ENCODE results near the gene DNAJB1. TPM values are rescaled to one million over a fixed set of nuclear protein-coding genes. Genes with fewer than 3 reads are reported as not detected.

The DNAJB1 gene
- total RNA-seq, 1 experiment from 2014 or later, result 79.5 TPM

- Mint-ChIP-seq H3K27me3 (ENCODE audit: insufficient read depth, unreplicated experiment) (no peaks in the 10 kb centered on the region), H3K36me3 (ENCODE audit: insufficient read depth, unreplicated experiment) (peaks cover 54% of the 10 kb centered on the region), H3K4me3 (ENCODE audit: unreplicated experiment) (no peak overlapping the region), H3K4me1 (ENCODE audit: low read depth, unreplicated experiment) (no peaks in the 10 kb centered on the region), H3K9me3 (ENCODE audit: unreplicated experiment) (no peaks in the 10 kb centered on the region), H3K27ac (ENCODE audit: unreplicated experiment) (peak overlapping the region; percentile 27)
- Histone ChIP-seq H3K36me3 (ENCODE audit: control insufficient read depth, insufficient read depth, low read length) (no peaks in the 10 kb centered on the region), H3K27me3 (replicated peaks; ENCODE audit: control insufficient read depth, insufficient read depth, low read length) (no peaks in the 10 kb centered on the region), H3K9me3 (no peaks in the 10 kb centered on the region), H3K4me1 (peaks cover 14% of the 10 kb centered on the region), H3K4me3 (ENCODE audit: low read depth, low read length) (no peak overlapping the region)
- no TSS peak for BruUV-seq (replicated peaks)
- intact Hi-C loops (cut with micrococcal nuclease; ENCODE audit: unreplicated experiment), result no loop called here
- CTCF ChIA-PET, result no interaction called here
- no peak for DNase-seq
- POLR2A ChIA-PET, result no interaction called here
- no peak for TF ChIP-seq CTCF (IDR thresholded peaks at IDR 0.05; ENCODE audit: insufficient read depth in 1 of 2, low read depth in 1 of 2, low read length in 1 of 2, severe bottlenecking in 1 of 2, unreplicated experiment in 1 of 2)
Observed at GRCh38 chr19:14540741-14541525, 22.7 kb upstream of the DNAJB1 start.

- H3K27ac Mint-ChIP-seq (ENCODE audit: unreplicated experiment), result peak overlapping the region; percentile 70
Observed at GRCh38 chr19:14536926-14537692, 18.9 kb upstream of the DNAJB1 start.

More at GRCh38 chr19:14536926-14537692, 18.9 kb upstream of the DNAJB1 start:
- intact Hi-C loops (cut with micrococcal nuclease; ENCODE audit: unreplicated experiment), result loop anchor here (1.0 to 2.0 kb wide), 2 partner anchors 8 to 14 kb away; partner anchors contain the start of gene TECR
- H3K36me3 Mint-ChIP-seq (ENCODE audit: insufficient read depth, unreplicated experiment), result peaks cover 44% of the 10 kb centered on the region
- no peaks in the 10 kb centered on the region for H3K4me1 Mint-ChIP-seq (ENCODE audit: low read depth, unreplicated experiment)
- no TSS peak for BruUV-seq (replicated peaks)
- H3K27me3 Mint-ChIP-seq (ENCODE audit: insufficient read depth, unreplicated experiment), result no peaks in the 10 kb centered on the region
- Histone ChIP-seq H3K36me3 (ENCODE audit: control insufficient read depth, insufficient read depth, low read length) (no peaks in the 10 kb centered on the region; the same call in none of the 2 replicates), H3K9me3 (no peaks in the 10 kb centered on the region), H3K27me3 (replicated peaks; ENCODE audit: control insufficient read depth, insufficient read depth, low read length) (no peaks in the 10 kb centered on the region), H3K4me3 (ENCODE audit: low read depth, low read length) (no peak overlapping the region), H3K4me1 (peaks cover 10% of the 10 kb centered on the region)
- POLR2A ChIA-PET, result interaction anchor here (0.7 to 2.0 kb wide), 3 partner anchors 19 to 538 kb away, joined by 3 to 11 read pairs (median 7); partner anchors contain the start of genes DNAJB1 and ZNF333
- no peak for TF ChIP-seq CTCF (IDR thresholded peaks at IDR 0.05; ENCODE audit: insufficient read depth in 1 of 2, low read depth in 1 of 2, low read length in 1 of 2, severe bottlenecking in 1 of 2, unreplicated experiment in 1 of 2)
- CTCF ChIA-PET, result interaction anchor here (0.6 to 1.1 kb wide), 4 partner anchors 13 to 19 kb away, joined by 3 to 4 read pairs (median 3); partner anchors contain the start of gene DNAJB1
- no peaks in the 10 kb centered on the region for H3K9me3 Mint-ChIP-seq (ENCODE audit: unreplicated experiment)
- DNase-seq, result peak; percentile 89 to 96
- H3K4me3 Mint-ChIP-seq (ENCODE audit: unreplicated experiment), result peak overlapping the region; percentile 64
